Measurements from ENCODE around the gene CACNA2D2.

CACNA2D2 gene

GRCh38 chr3:50323614-50324199, 179.7 kb downstream of the CACNA2D2 start:
- peaks cover 3% of the 10 kb centered on the region for H3F3A ChIP-seq (ENCODE audit: low read depth)
- no peak overlapping the region for H3K9ac ChIP-seq (ENCODE audit: low read depth, low read length, poor library complexity, severe bottlenecking)
- no peaks in the 10 kb centered on the region for H3K36me3 ChIP-seq (ENCODE audit: insufficient read depth, low read length)
- H3K9me3 ChIP-seq (ENCODE audit: insufficient read depth, low read depth, low read length) = no peaks in the 10 kb centered on the region
- H3K4me3 ChIP-seq (ENCODE audit: low read length, poor library complexity, severe bottlenecking) = no peak overlapping the region
- no peak overlapping the region for H3K4me2 ChIP-seq (ENCODE audit: low read depth, low read length, poor library complexity, severe bottlenecking)
- H3K9me2 ChIP-seq (replicated peaks; ENCODE audit: low read depth, low read length) = no peaks in the 10 kb centered on the region
- peaks cover 23% of the 10 kb centered on the region for H4K20me1 ChIP-seq (ENCODE audit: insufficient read depth, low read length, poor library complexity, severe bottlenecking)
- peaks cover 30% of the 10 kb centered on the region for H3K4me1 ChIP-seq (ENCODE audit: insufficient read depth, low read length, poor library complexity, severe bottlenecking)
- H3K27me3 ChIP-seq (ENCODE audit: insufficient read depth, low read length, poor library complexity, severe bottlenecking) = no peaks in the 10 kb centered on the region
- no peak overlapping the region for H2AFZ ChIP-seq (ENCODE audit: low read length)
- H3K79me2 ChIP-seq (ENCODE audit: insufficient read depth, low read length) = peaks cover 38% of the 10 kb centered on the region
- TF ChIP-seq CTCF (conservative IDR thresholded peaks at IDR 0.05; ENCODE audit: low read length) = no peak
- TF ChIP-seq EZH2phosphoT487 (IDR thresholded peaks at IDR 0.05; ENCODE audit: borderline replicate concordance) = no peak

DNA sequence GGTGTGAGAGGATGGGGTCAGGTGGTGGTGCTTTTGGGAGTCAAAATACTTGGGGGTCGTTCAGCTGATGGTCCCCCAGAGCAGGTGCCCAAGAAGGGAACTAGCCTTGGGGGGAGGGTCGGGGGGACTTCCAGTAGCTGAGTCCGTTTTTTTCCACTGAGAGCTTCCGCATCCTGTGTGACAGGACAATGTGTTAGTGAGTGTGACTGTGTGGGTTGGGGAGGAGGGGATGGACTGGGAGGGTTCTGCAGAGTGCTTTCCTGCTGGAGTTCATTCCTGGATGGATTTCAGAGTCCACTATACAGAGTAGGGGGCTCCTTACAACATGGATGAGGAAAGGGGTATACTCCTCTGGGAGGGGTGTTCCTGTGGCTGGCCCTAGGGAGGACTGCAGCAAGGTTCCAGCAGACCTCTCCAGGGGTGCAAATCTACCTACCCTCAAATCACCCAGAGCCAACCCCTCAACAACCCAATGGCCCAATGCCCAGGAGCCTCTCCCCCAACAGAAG, 180.3 kb downstream of the CACNA2D2 start:
- no peak overlapping the region for H2AFZ ChIP-seq (ENCODE audit: low read length)
- peaks cover 44% of the 10 kb centered on the region for H3K79me2 ChIP-seq (ENCODE audit: insufficient read depth, low read length)
- no peaks in the 10 kb centered on the region for H3K9me2 ChIP-seq (replicated peaks; ENCODE audit: low read depth, low read length)
- peaks cover 35% of the 10 kb centered on the region for H3K4me1 ChIP-seq (ENCODE audit: insufficient read depth, low read length, poor library complexity, severe bottlenecking)
- H3K9ac ChIP-seq (ENCODE audit: low read depth, low read length, poor library complexity, severe bottlenecking) = peak overlapping the region; percentile 13
- H3K4me2 ChIP-seq (ENCODE audit: low read depth, low read length, poor library complexity, severe bottlenecking) = no peak overlapping the region
- H3K4me3 ChIP-seq (ENCODE audit: low read length, poor library complexity, severe bottlenecking) = no peak overlapping the region
- no peaks in the 10 kb centered on the region for H3F3A ChIP-seq (ENCODE audit: low read depth)
- H3K36me3 ChIP-seq (ENCODE audit: insufficient read depth, low read length) = no peaks in the 10 kb centered on the region
- TF ChIP-seq EZH2phosphoT487 (IDR thresholded peaks at IDR 0.05; ENCODE audit: borderline replicate concordance) = no peak
- no peak for TF ChIP-seq CTCF (conservative IDR thresholded peaks at IDR 0.05; ENCODE audit: low read length)
- H3K9me3 ChIP-seq (ENCODE audit: insufficient read depth, low read depth, low read length) = no peaks in the 10 kb centered on the region
- no peaks in the 10 kb centered on the region for H3K27me3 ChIP-seq (ENCODE audit: insufficient read depth, low read length, poor library complexity, severe bottlenecking)
- peaks cover 23% of the 10 kb centered on the region for H4K20me1 ChIP-seq (ENCODE audit: insufficient read depth, low read length, poor library complexity, severe bottlenecking)

DNA sequence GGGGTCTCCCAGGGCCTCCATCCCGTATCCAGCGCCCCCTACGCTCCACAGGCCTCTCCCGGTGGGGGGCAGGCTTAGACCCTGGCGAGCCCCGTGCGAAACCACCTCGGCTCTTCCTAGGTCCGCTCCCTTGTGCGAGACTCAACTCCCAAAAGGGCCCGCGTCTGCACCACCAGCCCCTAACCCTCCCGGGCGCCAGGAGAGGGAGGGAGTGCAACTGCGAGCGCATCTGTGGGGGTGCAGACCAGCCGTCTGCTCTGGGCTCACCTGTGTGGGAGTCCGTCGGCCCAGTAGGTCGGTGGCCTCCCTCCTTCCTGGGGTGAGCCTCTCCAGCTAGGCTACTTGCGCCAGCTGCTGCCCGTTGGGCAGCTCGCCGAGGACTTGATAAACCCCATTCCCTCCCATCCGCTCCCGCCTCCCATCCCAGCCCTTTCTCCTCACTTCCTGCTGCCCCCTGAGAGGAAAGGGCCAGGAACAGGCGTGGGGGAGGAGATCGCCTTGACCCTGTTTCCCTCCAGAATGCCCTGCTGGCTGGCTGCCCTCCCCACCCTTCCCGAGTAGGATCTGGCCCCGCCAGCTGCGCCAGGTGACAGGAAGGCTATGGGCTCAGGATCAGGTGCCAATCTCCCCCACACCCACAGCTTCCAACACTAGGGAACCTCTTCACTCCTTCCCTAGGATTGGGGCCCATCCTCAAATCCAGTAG, 180.9 kb downstream of the CACNA2D2 start, which contains the start of gene HYAL2:
Gene HYAL2, minus strand, starts transcription at position 360 of the 706 bp plus-strand sequence. CDS start 2,256 bp downstream, outside the sequence.
- Histone ChIP-seq H3K4me2 (ENCODE audit: low read depth, low read length, poor library complexity, severe bottlenecking) (peak within 1 kb of the TSS; percentile 95), H3K9ac (ENCODE audit: low read depth, low read length, poor library complexity, severe bottlenecking) (peak within 1 kb of the TSS; percentile 77), H4K20me1 (ENCODE audit: insufficient read depth, low read length, poor library complexity, severe bottlenecking) (peaks cover 19% of the 10 kb centered on the region), H3K79me2 (ENCODE audit: insufficient read depth, low read length) (peaks cover 43% of the 10 kb centered on the region), H3K4me3 (ENCODE audit: low read length, poor library complexity, severe bottlenecking) (peak within 1 kb of the TSS; percentile 78), H3K9me2 (replicated peaks; ENCODE audit: low read depth, low read length) (no peaks in the 10 kb centered on the region), H3K4me1 (ENCODE audit: insufficient read depth, low read length, poor library complexity, severe bottlenecking) (peaks cover 38% of the 10 kb centered on the region), H3F3A (ENCODE audit: low read depth) (no peaks in the 10 kb centered on the region), H3K9me3 (ENCODE audit: insufficient read depth, low read depth, low read length) (no peaks in the 10 kb centered on the region), H3K36me3 (ENCODE audit: insufficient read depth, low read length) (no peaks in the 10 kb centered on the region), H3K27me3 (ENCODE audit: insufficient read depth, low read length, poor library complexity, severe bottlenecking) (no peaks in the 10 kb centered on the region), H2AFZ (ENCODE audit: low read length) (peak within 1 kb of the TSS; percentile 98)
- TF ChIP-seq EZH2phosphoT487 (IDR thresholded peaks at IDR 0.05; ENCODE audit: borderline replicate concordance) (no peak), CTCF (conservative IDR thresholded peaks at IDR 0.05; ENCODE audit: low read length) (no peak)
